ENCODE data around the gene MYOZ3. TPM values are rescaled to one million over a fixed set of nuclear protein-coding genes. Genes with fewer than 3 reads are reported as not detected.

The MYOZ3 gene
- total and polyA plus RNA-seq, 2 of the 8 experiments (the other 6 are each of a cell fraction or from before 2014, with no cell fraction given) = 9.6 to 19.1 TPM

DNA sequence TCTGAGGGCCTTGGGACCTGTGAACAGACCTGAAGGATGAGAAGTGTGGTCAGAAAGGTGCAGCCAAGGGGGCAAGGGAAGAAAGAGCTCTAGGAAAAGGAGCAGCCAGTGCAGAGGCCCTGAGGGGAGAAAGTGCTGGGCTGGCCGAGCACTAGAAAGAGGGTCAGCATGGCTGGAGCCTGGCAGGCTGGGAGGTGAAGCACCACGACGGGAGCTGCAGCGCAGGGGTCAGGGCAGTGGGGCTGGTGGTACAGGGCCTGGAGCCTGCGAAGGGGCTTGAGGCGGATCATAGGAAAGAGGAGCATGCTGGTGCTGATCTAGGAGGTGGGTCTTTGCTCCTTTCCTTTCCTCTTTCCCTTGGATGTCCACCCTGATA lies 29.7 kb upstream of the MYOZ3 start (continued):
- no peak for TF ChIP-seq EP300 (IDR thresholded peaks at IDR 0.05; ENCODE audit: borderline replicate concordance in 1 of 2, low read depth in 2 of 2, low read length in 2 of 2)
- TF ChIP-seq BRCA1 (IDR thresholded peaks at IDR 0.05; ENCODE audit: low read depth, low read length) = no peak
- no peak for TF ChIP-seq NANOG (IDR thresholded peaks at IDR 0.05; ENCODE audit: insufficient read depth, low read depth, low read length, poor library complexity, severe bottlenecking)
- TF ChIP-seq TEAD4 (IDR thresholded peaks at IDR 0.05; ENCODE audit: low read depth, low read length) = no peak
- no peak for TF ChIP-seq JUND (IDR thresholded peaks at IDR 0.05; ENCODE audit: low read length)
- no peak for TF ChIP-seq POLR2AphosphoS5 (IDR thresholded peaks at IDR 0.05; ENCODE audit: low read depth, low read length)
